A549 (cell line): Measurements from ENCODE around the gene DEFB110. TPM values are rescaled to one million over a fixed set of nuclear protein-coding genes. Genes with fewer than 3 reads are reported as not detected.

Experiments used
- ATAC-seq, 2 experiments: fragments of 200-7000 bp in 1 of 2; fragments of >200 bp in 1 of 2; cut with Nextera tagmentation in 1 of 2; cut with Tn5 transposase in 1 of 2; 3 replicates each; pipeline versions ENCODE4 v1.8.0 to v1.9.1; 2018 to 2020; ENCODE audit warnings: mild to moderate bottlenecking in 1 of 2, moderate library complexity in 1 of 2
- CTCF ChIA-PET: fragments of 300-600 bp; sonication (Branson Sonifier 250); formaldehyde crosslinking; extraction: SDS; loops from one replicate; lab custom pipeline; 2021; ENCODE audit warnings: antibody characterized with exemption, inconsistent platforms; lab: Yijun Ruan, JAX
- POLR2A ChIA-PET: fragments of 350-600 bp; formaldehyde crosslinking; extraction: SDS; loops from one replicate; lab custom pipeline; 2021; ENCODE audit warnings: antibody characterized with exemption, inconsistent platforms; lab: Yijun Ruan, JAX
- DNase-seq, 2 experiments: peaks; one replicate each; pipeline versions ENCODE4 v3.0.0 to v3.0.0-alpha.2; 2011 to 2016; ENCODE audit warnings: low read depth in 1 of 2, low spot score in 1 of 2
- FAIRE-seq: peaks from 2 replicates; lab custom pipeline; 2011; peaks lifted over from hg19 to GRCh38; lab: Jason Lieb, UNC
- H3K27ac ChIP-seq, 2 experiments: fragments of >200 bp; sonication (Bioruptor Twin); formaldehyde crosslinking; 3 replicates each; pipeline ENCODE4 v1.5.1; 2016 to 2017
- H3K4me1 ChIP-seq: fragments of >200 bp; sonication (Bioruptor Twin); formaldehyde crosslinking; 3 replicates; pipeline ENCODE4 v1.6.1; 2016
- H3K4me2 ChIP-seq: fragments of >200 bp; sonication (Bioruptor Twin); formaldehyde crosslinking; 3 replicates; pipeline ENCODE4 v1.6.1; 2016
- H3K4me3 ChIP-seq: fragments of >200 bp; sonication (Bioruptor Twin); formaldehyde crosslinking; 3 replicates; pipeline ENCODE4 v1.5.1; 2016
- H3K9me3 ChIP-seq: fragments of >200 bp; sonication (Bioruptor Twin); formaldehyde crosslinking; 3 replicates; pipeline ENCODE4 v1.6.1; 2016
- BCL3 ChIP-seq: fragments of >200 bp; sonication (Bioruptor Twin); formaldehyde crosslinking; IDR thresholded peaks from 3 replicates; pipeline ENCODE4 v1.6.1; 2016
- CHD2 ChIP-seq: fragments of 150-350 bp; IDR thresholded peaks from 2 replicates; pipeline ENCODE4 v1.6.1; 2014; ENCODE audit warnings: low read length; ENCODE audit not compliant: partially characterized antibody
- CTCF ChIP-seq: fragments of >200 bp; sonication (Bioruptor Twin); formaldehyde crosslinking; IDR thresholded peaks from 3 replicates; pipeline ENCODE4 v1.5.1; 2016
- E2F6 ChIP-seq: IDR thresholded peaks from 2 replicates; pipeline ENCODE4 v1.6.1; 2012; ENCODE audit warnings: low read depth, borderline replicate concordance
- EHF ChIP-seq: fragments of 250-450 bp; sonication (Bioruptor Pico); IDR thresholded peaks from 2 replicates; pipeline ENCODE4 v1.5.0; 2020; ENCODE audit warnings: mild to moderate bottlenecking
- EHMT2 ChIP-seq: fragments of 200-600 bp; sonication (generic); IDR thresholded peaks from 2 replicates; pipeline ENCODE4 v1.6.1; 2016; ENCODE audit warnings: antibody characterized with exemption, low read depth, mild to moderate bottlenecking, moderate library complexity
- ELK1 ChIP-seq: fragments of 150-350 bp; IDR thresholded peaks from 2 replicates; pipeline ENCODE4 v1.6.1; 2014; ENCODE audit warnings: low read depth, mild to moderate bottlenecking, low read length
- ESRRA ChIP-seq: fragments of 150-350 bp; IDR thresholded peaks from 2 replicates; pipeline ENCODE4 v1.6.1; 2014; ENCODE audit warnings: mild to moderate bottlenecking, low read length, borderline replicate concordance
- FOXS1 ChIP-seq: fragments of 250-450 bp; sonication (Bioruptor Pico); IDR thresholded peaks from 2 replicates; pipeline ENCODE4 v1.5.0; 2020; ENCODE audit warnings: mild to moderate bottlenecking, moderate library complexity
- HOXA7 ChIP-seq: fragments of 250-450 bp; sonication (Bioruptor Pico); IDR thresholded peaks from 2 replicates; pipeline ENCODE4 v1.5.0; 2020; ENCODE audit warnings: mild to moderate bottlenecking, moderate library complexity
- HOXB5 ChIP-seq: fragments of 250-450 bp; sonication (Bioruptor Pico); IDR thresholded peaks from 2 replicates; pipeline ENCODE4 v1.5.0; 2020; ENCODE audit warnings: mild to moderate bottlenecking, moderate library complexity
- MAZ ChIP-seq: fragments of 150-350 bp; IDR thresholded peaks from 2 replicates; pipeline ENCODE4 v1.6.1; 2014; ENCODE audit warnings: antibody characterized with exemption, low read depth, low read length, borderline replicate concordance
- NR3C1 ChIP-seq: fragments of >200 bp; sonication (Bioruptor Twin); formaldehyde crosslinking; IDR thresholded peaks from 3 replicates; pipeline ENCODE4 v1.6.1; 2017
- PHF8 ChIP-seq: fragments of 200-600 bp; sonication (generic); IDR thresholded peaks from 2 replicates; pipeline ENCODE4 v1.6.1; 2016; ENCODE audit warnings: low read depth, mild to moderate bottlenecking, antibody characterized with exemption, moderate library complexity, borderline replicate concordance
- RAD21 ChIP-seq, 2 experiments: fragments of >200 bp in 1 of 2; sonication (Bioruptor Twin) in 1 of 2; formaldehyde crosslinking in 1 of 2; IDR thresholded peaks in 1 of 2; conservative IDR thresholded peaks in 1 of 2; 2 replicates in 1 of 2; 3 replicates in 1 of 2; pipeline ENCODE4 v1.6.1; 2012 to 2018; ENCODE audit warnings: inconsistent platforms in 1 of 2
- RFX5 ChIP-seq: fragments of 450-650 bp; IDR thresholded peaks from 2 replicates; pipeline ENCODE4 v1.7.1; 2014; ENCODE audit warnings: antibody characterized with exemption, mild to moderate bottlenecking, moderate library complexity
- TP53 ChIP-seq: fragments of 250-450 bp; sonication (Bioruptor Pico); IDR thresholded peaks from 2 replicates; pipeline ENCODE4 v1.5.0; 2021; ENCODE audit warnings: mild to moderate bottlenecking, moderate library complexity
- USF2 ChIP-seq: fragments of 450-650 bp; IDR thresholded peaks from 2 replicates; pipeline ENCODE4 v1.6.1; 2014; ENCODE audit warnings: antibody characterized with exemption
- ZSCAN20 ChIP-seq: fragments of 250-450 bp; sonication (Bioruptor Pico); IDR thresholded peaks from 2 replicates; pipeline ENCODE4 v1.8.0; 2022; ENCODE audit warnings: mild to moderate bottlenecking, moderate library complexity
- WGBS: methylation state at CpG from one replicate; pipeline ENCODE4 v1.1.6; 2017; ENCODE audit errors: missing lambda C conversion rate; 5-methylcytosine and 5-hydroxymethylcytosine counted together
- polyA plus RNA-seq, 4 experiments: library from polyadenylated mRNA; depleted of rRNA in 3 of 4; stranded (reverse); fragments of >200 nt; fragmentation: RNase III in 1 of 4; extraction: RNeasy Plus Mini Kit Qiagen cat#74134 plus additional on column Dnase treatment in 1 of 4; gene quantifications; 2 replicates in 3 of 4; 3 replicates in 1 of 4; pipeline ENCODE4 v1.2.3, GENCODE V29; 2011 to 2017

Gene DEFB110
- polyA plus RNA-seq, 2 of the 4 experiments (the other 2 are of a cell fraction), result not detected

GRCh38 chr6:50047026-50047425, 25.2 kb upstream of the DEFB110 start (continued):
- TF ChIP-seq BCL3 (no peak), NR3C1 (no peak)

GRCh38 chr6:50030777-50031562, 9.2 kb upstream of the DEFB110 start:
- no peak overlapping the region for H3K4me2 ChIP-seq
- ChIA-PET POLR2A (no interaction called here), CTCF (interaction anchor here (0.7 to 1.2 kb wide), 3 partner anchors 12 to 271 kb away, joined by 3 to 4 read pairs (median 4); no protein-coding TSS in a partner anchor)
- 26% methylated on average over 16 of the region's 18 CpGs for WGBS
- H3K9me3 ChIP-seq, result no peaks in the 10 kb centered on the region
- ATAC-seq, result peak; percentile 68 to 82; a peak in 4 of 6 replicates
- H3K4me3 ChIP-seq, result no peak overlapping the region
- no peaks in the 10 kb centered on the region for H3K4me1 ChIP-seq
- peak in 1 of 2 experiments; percentile 27 for DNase-seq
- FAIRE-seq, result no peak
- TF ChIP-seq MAZ (no peak), HOXA7 (no peak), TP53 (CRISPR knock-in tag) (no peak), RFX5 (no peak), PHF8 (no peak), EHF (CRISPR knock-in tag) (no peak), ESRRA (no peak), E2F6 (no peak), ZSCAN20 (no peak), FOXS1 (CRISPR knock-in tag) (no peak), ELK1 (no peak), HOXB5 (CRISPR knock-in tag) (no peak), USF2 (no peak), RAD21 (conservative IDR thresholded peaks at IDR 0.05 in 1 of 2, IDR thresholded peaks at IDR 0.05 in 1 of 2) (peak in 1 of 2 experiments; percentile 39; a peak in 1 of 5 replicates), CHD2 (no peak), EHMT2 (no peak), CTCF (peak; percentile 23; the same call in 1 of the 3 replicates)
- no peak overlapping the region for H3K27ac ChIP-seq
